Measurements from ENCODE around the gene BCKDHB. TPM values are rescaled to one million over a fixed set of nuclear protein-coding genes. Genes with fewer than 3 reads are reported as not detected.

Gene BCKDHB
- total RNA-seq, 1 donor from 2014 or later, result 17.6 TPM

DNA sequence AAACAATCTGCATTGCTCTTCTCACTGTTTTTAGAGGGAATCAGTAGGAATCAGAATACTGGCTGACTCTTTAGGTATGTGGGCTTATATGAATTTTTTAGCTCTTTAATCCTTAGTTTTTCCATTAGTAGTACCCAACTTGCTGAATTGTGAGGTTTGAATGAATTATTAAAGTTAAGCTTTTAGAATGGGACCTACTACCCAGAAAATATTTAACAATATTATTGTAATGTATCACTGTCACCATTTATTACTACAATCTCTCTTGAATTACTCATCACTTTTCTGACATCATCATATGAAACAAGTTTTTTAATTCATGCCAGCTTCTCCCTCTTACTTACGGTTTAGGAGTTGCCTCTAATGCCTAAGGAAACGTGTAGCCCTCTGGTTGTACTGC lies 212.7 kb downstream of the BCKDHB start:
- no peaks in the 10 kb centered on the region for H3K36me3 ChIP-seq
- H3K4me1 ChIP-seq, result no peaks in the 10 kb centered on the region
- no peak overlapping the region for H3K4me3 ChIP-seq
- no peaks in the 10 kb centered on the region for H3K27me3 ChIP-seq
- DNase-seq (no peak), ATAC-seq (no peak)
- H3K9me3 ChIP-seq, result no peaks in the 10 kb centered on the region
- TF ChIP-seq, protein P1, sequence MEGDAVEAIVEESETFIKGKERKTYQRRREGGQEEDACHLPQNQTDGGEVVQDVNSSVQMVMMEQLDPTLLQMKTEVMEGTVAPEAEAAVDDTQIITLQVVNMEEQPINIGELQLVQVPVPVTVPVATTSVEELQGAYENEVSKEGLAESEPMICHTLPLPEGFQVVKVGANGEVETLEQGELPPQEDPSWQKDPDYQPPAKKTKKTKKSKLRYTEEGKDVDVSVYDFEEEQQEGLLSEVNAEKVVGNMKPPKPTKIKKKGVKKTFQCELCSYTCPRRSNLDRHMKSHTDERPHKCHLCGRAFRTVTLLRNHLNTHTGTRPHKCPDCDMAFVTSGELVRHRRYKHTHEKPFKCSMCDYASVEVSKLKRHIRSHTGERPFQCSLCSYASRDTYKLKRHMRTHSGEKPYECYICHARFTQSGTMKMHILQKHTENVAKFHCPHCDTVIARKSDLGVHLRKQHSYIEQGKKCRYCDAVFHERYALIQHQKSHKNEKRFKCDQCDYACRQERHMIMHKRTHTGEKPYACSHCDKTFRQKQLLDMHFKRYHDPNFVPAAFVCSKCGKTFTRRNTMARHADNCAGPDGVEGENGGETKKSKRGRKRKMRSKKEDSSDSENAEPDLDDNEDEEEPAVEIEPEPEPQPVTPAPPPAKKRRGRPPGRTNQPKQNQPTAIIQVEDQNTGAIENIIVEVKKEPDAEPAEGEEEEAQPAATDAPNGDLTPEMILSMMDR (IDR thresholded peaks at IDR 0.05), result no peak
- intact Hi-C loops (cut with DNase I), result no loop called here
- no peak overlapping the region for H3K27ac ChIP-seq

DNA sequence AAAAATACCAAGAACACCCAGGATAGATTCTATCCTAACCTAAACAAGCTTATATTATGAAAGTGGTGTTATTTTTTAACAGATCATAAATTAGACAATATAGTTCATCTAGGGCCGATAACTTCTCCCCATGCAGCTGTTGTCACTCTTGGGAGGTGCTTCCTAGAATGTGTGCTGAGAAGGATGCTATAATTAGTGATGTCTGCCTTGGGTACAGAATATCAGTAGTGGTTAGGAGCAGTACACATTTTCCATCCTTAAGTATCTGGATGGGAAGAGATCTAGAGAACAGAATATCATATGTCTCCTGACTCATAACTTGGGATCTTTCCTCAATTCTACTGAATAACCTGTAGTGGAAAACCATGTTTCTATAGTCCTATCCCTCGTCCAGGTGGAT lies 214.5 kb downstream of the BCKDHB start:
- H3K27me3 ChIP-seq, result no peaks in the 10 kb centered on the region
- no peaks in the 10 kb centered on the region for H3K9me3 ChIP-seq
- no peaks in the 10 kb centered on the region for H3K36me3 ChIP-seq
- ATAC-seq, result no peak
- intact Hi-C loops (cut with DNase I), result no loop called here
- no peak overlapping the region for H3K27ac ChIP-seq
- H3K4me3 ChIP-seq, result no peak overlapping the region
- DNase-seq, result no peak
- H3K4me1 ChIP-seq, result no peaks in the 10 kb centered on the region
- TF ChIP-seq, protein P1 (IDR thresholded peaks at IDR 0.05), result no peak

DNA sequence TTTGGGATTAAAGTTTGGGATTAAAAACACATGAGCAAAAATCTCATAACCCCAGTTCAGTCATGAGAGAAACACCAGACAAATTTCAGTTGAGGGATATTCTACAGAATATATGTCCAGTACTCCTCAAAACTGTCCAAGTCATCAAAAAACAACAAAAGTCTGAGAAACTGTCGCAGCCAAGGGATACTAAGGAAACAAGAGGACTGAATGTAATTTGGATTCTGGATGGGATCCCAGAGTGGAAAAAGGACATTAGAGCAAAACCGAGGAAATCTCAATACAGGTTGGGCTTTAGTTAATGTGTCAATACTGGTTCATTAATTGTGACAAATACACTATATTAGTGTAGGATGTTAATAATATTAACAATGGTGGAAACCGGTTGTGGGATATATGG lies 219.3 kb downstream of the BCKDHB start:
- Histone ChIP-seq H3K4me3 (no peak overlapping the region), H3K27me3 (no peaks in the 10 kb centered on the region), H3K4me1 (no peaks in the 10 kb centered on the region), H3K9me3 (no peaks in the 10 kb centered on the region), H3K27ac (no peak overlapping the region), H3K36me3 (no peaks in the 10 kb centered on the region)
- TF ChIP-seq, protein P1 (IDR thresholded peaks at IDR 0.05), result no peak
- ATAC-seq (no peak), DNase-seq (no peak)
- intact Hi-C loops (cut with DNase I), result no loop called here

DNA sequence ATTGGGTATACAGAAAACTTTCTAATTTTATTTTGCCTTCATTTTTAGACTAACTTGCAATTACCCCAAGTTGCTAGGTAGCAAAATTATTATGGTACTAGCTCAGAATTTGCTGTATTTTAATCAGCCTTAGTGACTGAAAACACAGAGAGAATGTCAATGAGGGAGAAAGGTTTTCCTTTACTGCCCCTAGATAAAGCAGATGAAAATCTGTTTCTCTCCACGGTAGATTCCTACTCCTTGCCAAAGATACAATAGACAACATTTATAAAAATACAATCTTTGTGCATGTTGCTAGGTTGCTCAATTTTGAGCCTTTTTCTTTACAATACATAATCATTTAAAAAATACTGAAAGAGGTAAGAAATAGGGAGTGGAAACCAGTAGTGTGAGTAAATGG lies 222.2 kb downstream of the BCKDHB start:
- Histone ChIP-seq H3K9me3 (no peaks in the 10 kb centered on the region), H3K27ac (no peak overlapping the region), H3K4me3 (no peak overlapping the region), H3K36me3 (no peaks in the 10 kb centered on the region), H3K4me1 (no peaks in the 10 kb centered on the region), H3K27me3 (no peaks in the 10 kb centered on the region)
- TF ChIP-seq, protein P1 (IDR thresholded peaks at IDR 0.05), result no peak
- DNase-seq (no peak), ATAC-seq (no peak)
- intact Hi-C loops (cut with DNase I), result no loop called here

DNA sequence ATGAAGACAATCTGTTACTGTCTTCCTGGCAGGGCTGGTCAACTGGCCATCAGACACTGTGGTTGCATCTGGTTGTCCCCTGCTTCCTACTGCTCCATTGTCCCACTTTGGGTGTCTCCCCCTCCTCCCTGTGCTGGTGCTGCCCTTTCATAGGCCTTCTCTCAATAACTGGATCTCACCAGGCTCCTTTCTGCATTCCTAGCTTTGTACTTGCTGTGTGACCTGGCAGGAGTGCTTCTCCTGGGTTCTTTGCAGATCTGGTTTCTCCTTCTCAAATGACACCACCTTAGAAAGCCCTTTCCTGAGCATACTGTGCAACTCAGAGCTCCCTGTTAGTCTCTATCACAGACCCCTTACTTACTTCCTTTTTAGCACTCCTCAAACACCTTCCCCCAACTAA lies 223.0 kb downstream of the BCKDHB start:
- H3K36me3 ChIP-seq, result no peaks in the 10 kb centered on the region
- intact Hi-C loops (cut with DNase I), result no loop called here
- DNase-seq, result no peak
- H3K9me3 ChIP-seq, result no peaks in the 10 kb centered on the region
- TF ChIP-seq, protein P1 (IDR thresholded peaks at IDR 0.05), result no peak
- ATAC-seq, result no peak
- H3K27ac ChIP-seq, result no peak overlapping the region
- no peaks in the 10 kb centered on the region for H3K4me1 ChIP-seq
- H3K4me3 ChIP-seq, result no peak overlapping the region
- no peaks in the 10 kb centered on the region for H3K27me3 ChIP-seq

DNA sequence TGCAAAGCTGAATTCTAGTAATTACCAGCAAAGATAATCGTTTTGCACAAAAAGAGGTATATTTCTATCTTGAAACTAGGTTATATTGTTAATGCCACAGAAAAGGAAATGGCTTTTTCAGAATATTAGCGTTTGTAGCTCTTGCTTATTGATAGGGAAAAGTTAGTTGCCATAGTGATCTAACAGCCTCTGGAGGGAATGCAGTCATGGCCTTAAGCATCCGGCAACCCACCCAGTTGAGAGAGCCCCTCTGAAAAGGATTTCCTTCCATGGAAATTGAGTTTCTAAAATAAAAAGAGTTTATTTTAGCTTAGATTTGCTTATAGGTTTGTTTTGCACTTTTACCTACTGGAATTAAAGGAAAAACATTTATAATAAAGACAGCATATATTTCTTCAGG lies 224.5 kb downstream of the BCKDHB start:
- no peaks in the 10 kb centered on the region for H3K4me1 ChIP-seq
- intact Hi-C loops (cut with DNase I), result no loop called here
- no peak overlapping the region for H3K27ac ChIP-seq
- ATAC-seq, result no peak
- TF ChIP-seq, protein P1 (IDR thresholded peaks at IDR 0.05), result no peak
- no peaks in the 10 kb centered on the region for H3K9me3 ChIP-seq
- DNase-seq, result no peak
- H3K36me3 ChIP-seq, result no peaks in the 10 kb centered on the region
- H3K4me3 ChIP-seq, result no peak overlapping the region
- no peaks in the 10 kb centered on the region for H3K27me3 ChIP-seq

All from upper lobe of right lung (tissue), 1 donor.